Measurements from ENCODE around the gene CYRIA.

CYRIA gene

GRCh38 chr2:16682431-16683118, 16.9 kb upstream of the CYRIA start:
- TF ChIP-seq GATA2 (IDR thresholded peaks at IDR 0.05; ENCODE audit: low read depth, low read length) (no peak), GATA3 (IDR thresholded peaks at IDR 0.05; ENCODE audit: low read depth, low read length) (no peak)

- TF ChIP-seq GATA3 (IDR thresholded peaks at IDR 0.05; ENCODE audit: low read depth, low read length) (no peak), GATA2 (IDR thresholded peaks at IDR 0.05; ENCODE audit: low read depth, low read length) (no peak)
These were observed 15.1 kb upstream of the CYRIA start for GRCh38 chr2:16680781-16681180.

GRCh38 chr2:16680304-16680703, 14.7 kb upstream of the CYRIA start:
- TF ChIP-seq GATA2 (IDR thresholded peaks at IDR 0.05; ENCODE audit: low read depth, low read length) (no peak), GATA3 (IDR thresholded peaks at IDR 0.05; ENCODE audit: low read depth, low read length) (no peak)

- TF ChIP-seq GATA3 (IDR thresholded peaks at IDR 0.05; ENCODE audit: low read depth, low read length) (no peak), GATA2 (IDR thresholded peaks at IDR 0.05; ENCODE audit: low read depth, low read length) (no peak)
These were observed 13.3 kb upstream of the CYRIA start for GRCh38 chr2:16678964-16679363.

- no peak for TF ChIP-seq GATA3 (IDR thresholded peaks at IDR 0.05; ENCODE audit: low read depth, low read length)
- TF ChIP-seq GATA2 (IDR thresholded peaks at IDR 0.05; ENCODE audit: low read depth, low read length): no peak
These were observed 12.2 kb upstream of the CYRIA start for GRCh38 chr2:16677875-16678274.

GRCh38 chr2:16675781-16676180, 10.1 kb upstream of the CYRIA start:
- no peak for TF ChIP-seq GATA2 (IDR thresholded peaks at IDR 0.05; ENCODE audit: low read depth, low read length)
- TF ChIP-seq GATA3 (IDR thresholded peaks at IDR 0.05; ENCODE audit: low read depth, low read length): no peak

GRCh38 chr2:16674154-16674553, 8.5 kb upstream of the CYRIA start:
- TF ChIP-seq GATA2 (IDR thresholded peaks at IDR 0.05; ENCODE audit: low read depth, low read length) (no peak), GATA3 (IDR thresholded peaks at IDR 0.05; ENCODE audit: low read depth, low read length) (no peak)

GRCh38 chr2:16671760-16672159, 6.1 kb upstream of the CYRIA start:
- TF ChIP-seq GATA2 (IDR thresholded peaks at IDR 0.05; ENCODE audit: low read depth, low read length) (no peak), GATA3 (IDR thresholded peaks at IDR 0.05; ENCODE audit: low read depth, low read length) (no peak)

GRCh38 chr2:16669388-16669787, 3.8 kb upstream of the CYRIA start:
- no peak for TF ChIP-seq GATA3 (IDR thresholded peaks at IDR 0.05; ENCODE audit: low read depth, low read length)
- no peak for TF ChIP-seq GATA2 (IDR thresholded peaks at IDR 0.05; ENCODE audit: low read depth, low read length)

- no peak for TF ChIP-seq GATA2 (IDR thresholded peaks at IDR 0.05; ENCODE audit: low read depth, low read length)
- no peak for TF ChIP-seq GATA3 (IDR thresholded peaks at IDR 0.05; ENCODE audit: low read depth, low read length)
These were observed 791 bp upstream of the CYRIA start for GRCh38 chr2:16666449-16666801.

- TF ChIP-seq GATA3 (IDR thresholded peaks at IDR 0.05; ENCODE audit: low read depth, low read length): no peak
These were observed 556 bp downstream of the CYRIA start for GRCh38 chr2:16664809-16665747.

GRCh38 chr2:16664052-16664731, 1.4 kb downstream of the CYRIA start:
- no peak for TF ChIP-seq GATA3 (IDR thresholded peaks at IDR 0.05; ENCODE audit: low read depth, low read length)
- peak; percentile 36 for TF ChIP-seq GATA2 (IDR thresholded peaks at IDR 0.05; ENCODE audit: low read depth, low read length)

GRCh38 chr2:16663121-16663905, 2.3 kb downstream of the CYRIA start:
- TF ChIP-seq GATA3 (IDR thresholded peaks at IDR 0.05; ENCODE audit: low read depth, low read length) (no peak), GATA2 (IDR thresholded peaks at IDR 0.05; ENCODE audit: low read depth, low read length) (no peak)

Measured in SH-SY5Y (cell line).